ENCODE data around the gene MYO7A.

MYO7A gene

GRCh38 chr11:77187776-77188632, 60.0 kb downstream of the MYO7A start:
- Histone ChIP-seq H3K27me3 (ENCODE audit: control insufficient read depth in 1 of 2, insufficient read depth in 2 of 2, low read length in 2 of 2) (no peaks in the 10 kb centered on the region), H3K36me3 (ENCODE audit: control insufficient read depth in 2 of 2, insufficient read depth in 2 of 2, low read length in 2 of 2) (no peaks in the 10 kb centered on the region), H3K4me3 (ENCODE audit: low read length in 2 of 2) (no peak overlapping the region), H3K4me1 (ENCODE audit: control insufficient read depth, insufficient read depth, low read length) (no peaks in the 10 kb centered on the region), H3K27ac (ENCODE audit: low read length) (no peak overlapping the region), H3K9me3 (ENCODE audit: control insufficient read depth in 2 of 2, low read length in 2 of 2) (no peaks in the 10 kb centered on the region), H3K9ac (ENCODE audit: low read length in 2 of 2) (no peak overlapping the region)

GRCh38 chr11:77188633-77189491, 60.8 kb downstream of the MYO7A start:
- no peaks in the 10 kb centered on the region for H3K9me3 ChIP-seq (ENCODE audit: control insufficient read depth in 2 of 2, low read length in 2 of 2)
- no peak overlapping the region for H3K27ac ChIP-seq (ENCODE audit: low read length)
- no peaks in the 10 kb centered on the region for H3K4me1 ChIP-seq (ENCODE audit: control insufficient read depth, insufficient read depth, low read length)
- no peak overlapping the region for H3K4me3 ChIP-seq (ENCODE audit: low read length in 2 of 2)
- no peak overlapping the region for H3K9ac ChIP-seq (ENCODE audit: low read length in 2 of 2)
- no peaks in the 10 kb centered on the region for H3K36me3 ChIP-seq (ENCODE audit: control insufficient read depth in 2 of 2, insufficient read depth in 2 of 2, low read length in 2 of 2)
- H3K27me3 ChIP-seq (ENCODE audit: control insufficient read depth in 1 of 2, insufficient read depth in 2 of 2, low read length in 2 of 2): no peaks in the 10 kb centered on the region

- H3K27ac ChIP-seq (ENCODE audit: low read length): no peak overlapping the region
- no peaks in the 10 kb centered on the region for H3K4me1 ChIP-seq (ENCODE audit: control insufficient read depth, insufficient read depth, low read length)
- no peak overlapping the region for H3K4me3 ChIP-seq (ENCODE audit: low read length in 2 of 2)
- no peaks in the 10 kb centered on the region for H3K36me3 ChIP-seq (ENCODE audit: control insufficient read depth in 2 of 2, insufficient read depth in 2 of 2, low read length in 2 of 2)
- H3K9ac ChIP-seq (ENCODE audit: low read length in 2 of 2): no peak overlapping the region
- H3K27me3 ChIP-seq (ENCODE audit: control insufficient read depth in 1 of 2, insufficient read depth in 2 of 2, low read length in 2 of 2): no peaks in the 10 kb centered on the region
- no peaks in the 10 kb centered on the region for H3K9me3 ChIP-seq (ENCODE audit: control insufficient read depth in 2 of 2, low read length in 2 of 2)
These were observed 61.7 kb downstream of the MYO7A start for GRCh38 chr11:77189588-77190210.

- no peaks in the 10 kb centered on the region for H3K36me3 ChIP-seq (ENCODE audit: control insufficient read depth in 2 of 2, insufficient read depth in 2 of 2, low read length in 2 of 2)
- H3K9me3 ChIP-seq (ENCODE audit: control insufficient read depth in 2 of 2, low read length in 2 of 2): no peaks in the 10 kb centered on the region
These were observed 62.5 kb downstream of the MYO7A start for GRCh38 chr11:77190331-77191075.

GRCh38 chr11:77191429-77191822, 63.4 kb downstream of the MYO7A start:
- H3K9me3 ChIP-seq (ENCODE audit: control insufficient read depth in 2 of 2, low read length in 2 of 2): no peaks in the 10 kb centered on the region
- H3K4me1 ChIP-seq (ENCODE audit: control insufficient read depth, insufficient read depth, low read length): no peaks in the 10 kb centered on the region
- no peak overlapping the region for H3K9ac ChIP-seq (ENCODE audit: low read length in 2 of 2)
- no peak overlapping the region for H3K27ac ChIP-seq (ENCODE audit: low read length)
- no peaks in the 10 kb centered on the region for H3K36me3 ChIP-seq (ENCODE audit: control insufficient read depth in 2 of 2, insufficient read depth in 2 of 2, low read length in 2 of 2)
- H3K27me3 ChIP-seq (ENCODE audit: control insufficient read depth in 1 of 2, insufficient read depth in 2 of 2, low read length in 2 of 2): no peaks in the 10 kb centered on the region
- H3K4me3 ChIP-seq (ENCODE audit: low read length in 2 of 2): no peak overlapping the region

More at GRCh38 chr11:77190331-77191075, 62.5 kb downstream of the MYO7A start:
- Histone ChIP-seq H3K4me3 (ENCODE audit: low read length in 2 of 2) (no peak overlapping the region), H3K27me3 (ENCODE audit: control insufficient read depth in 1 of 2, insufficient read depth in 2 of 2, low read length in 2 of 2) (no peaks in the 10 kb centered on the region), H3K27ac (ENCODE audit: low read length) (no peak overlapping the region), H3K4me1 (ENCODE audit: control insufficient read depth, insufficient read depth, low read length) (no peaks in the 10 kb centered on the region), H3K9ac (ENCODE audit: low read length in 2 of 2) (no peak overlapping the region)

- Histone ChIP-seq H3K27ac (ENCODE audit: low read length) (no peak overlapping the region), H3K36me3 (ENCODE audit: control insufficient read depth in 2 of 2, insufficient read depth in 2 of 2, low read length in 2 of 2) (no peaks in the 10 kb centered on the region), H3K4me1 (ENCODE audit: control insufficient read depth, insufficient read depth, low read length) (no peaks in the 10 kb centered on the region), H3K27me3 (ENCODE audit: control insufficient read depth in 1 of 2, insufficient read depth in 2 of 2, low read length in 2 of 2) (no peaks in the 10 kb centered on the region), H3K4me3 (ENCODE audit: low read length in 2 of 2) (no peak overlapping the region), H3K9ac (ENCODE audit: low read length in 2 of 2) (no peak overlapping the region), H3K9me3 (ENCODE audit: control insufficient read depth in 2 of 2, low read length in 2 of 2) (no peaks in the 10 kb centered on the region)
These were observed 63.9 kb downstream of the MYO7A start for GRCh38 chr11:77191823-77192495.

- Histone ChIP-seq H3K4me3 (ENCODE audit: low read length in 2 of 2) (no peak overlapping the region), H3K4me1 (ENCODE audit: control insufficient read depth, insufficient read depth, low read length) (no peaks in the 10 kb centered on the region), H3K9ac (ENCODE audit: low read length in 2 of 2) (no peak overlapping the region), H3K27me3 (ENCODE audit: control insufficient read depth in 1 of 2, insufficient read depth in 2 of 2, low read length in 2 of 2) (no peaks in the 10 kb centered on the region), H3K9me3 (ENCODE audit: control insufficient read depth in 2 of 2, low read length in 2 of 2) (no peaks in the 10 kb centered on the region), H3K36me3 (ENCODE audit: control insufficient read depth in 2 of 2, insufficient read depth in 2 of 2, low read length in 2 of 2) (no peaks in the 10 kb centered on the region), H3K27ac (ENCODE audit: low read length) (no peak overlapping the region)
These were observed 65.1 kb downstream of the MYO7A start for GRCh38 chr11:77193167-77193566.

- Histone ChIP-seq H3K4me1 (ENCODE audit: control insufficient read depth, insufficient read depth, low read length) (no peaks in the 10 kb centered on the region), H3K4me3 (ENCODE audit: low read length in 2 of 2) (no peak overlapping the region), H3K36me3 (ENCODE audit: control insufficient read depth in 2 of 2, insufficient read depth in 2 of 2, low read length in 2 of 2) (no peaks in the 10 kb centered on the region), H3K9me3 (ENCODE audit: control insufficient read depth in 2 of 2, low read length in 2 of 2) (no peaks in the 10 kb centered on the region), H3K27ac (ENCODE audit: low read length) (no peak overlapping the region), H3K27me3 (ENCODE audit: control insufficient read depth in 1 of 2, insufficient read depth in 2 of 2, low read length in 2 of 2) (no peaks in the 10 kb centered on the region), H3K9ac (ENCODE audit: low read length in 2 of 2) (no peak overlapping the region)
These were observed 66.1 kb downstream of the MYO7A start for GRCh38 chr11:77193911-77194830.

- Histone ChIP-seq H3K4me1 (ENCODE audit: control insufficient read depth, insufficient read depth, low read length) (no peaks in the 10 kb centered on the region), H3K9me3 (ENCODE audit: control insufficient read depth in 2 of 2, low read length in 2 of 2) (no peaks in the 10 kb centered on the region), H3K27me3 (ENCODE audit: control insufficient read depth in 1 of 2, insufficient read depth in 2 of 2, low read length in 2 of 2) (no peaks in the 10 kb centered on the region), H3K27ac (ENCODE audit: low read length) (no peak overlapping the region), H3K9ac (ENCODE audit: low read length in 2 of 2) (no peak overlapping the region), H3K36me3 (ENCODE audit: control insufficient read depth in 2 of 2, insufficient read depth in 2 of 2, low read length in 2 of 2) (no peaks in the 10 kb centered on the region), H3K4me3 (ENCODE audit: low read length in 2 of 2) (no peak overlapping the region)
These were observed 67.2 kb downstream of the MYO7A start for GRCh38 chr11:77195071-77195755.

All from stomach smooth muscle (tissue), 2 donors.